ENCODE results near the gene MED14.

The MED14 gene

GRCh38 chrX:40684092-40684491 is 51.2 kb downstream of the MED14 start:
- Mint-ChIP-seq H3K36me3 (ENCODE audit: insufficient read depth) (peaks cover 37% of the 10 kb centered on the region), H3K4me1 (ENCODE audit: low read depth in 2 of 2) (peaks cover 2 to 9% of the 10 kb centered on the region in 2 donors), H3K27ac (no peak overlapping the region), H3K9me3 (no peaks in the 10 kb centered on the region), H3K4me3 (no peak overlapping the region), H3K27me3 (no peaks in the 10 kb centered on the region)
- ATAC-seq (replicated peaks) (no peak), DNase-seq (no peak)

GRCh38 chrX:40683245-40683644 is 52.1 kb downstream of the MED14 start:
- Mint-ChIP-seq H3K4me3 (no peak overlapping the region), H3K9me3 (no peaks in the 10 kb centered on the region), H3K36me3 (ENCODE audit: insufficient read depth) (peaks cover 41% of the 10 kb centered on the region), H3K27me3 (no peaks in the 10 kb centered on the region), H3K4me1 (ENCODE audit: low read depth in 2 of 2) (peaks cover 2 to 11% of the 10 kb centered on the region in 2 donors), H3K27ac (peak overlapping the region in 1 of 2 donors; percentile 69)
- ATAC-seq (replicated peaks) (no peak), DNase-seq (no peak)

GRCh38 chrX:40671126-40671525 is 64.2 kb downstream of the MED14 start:
- no peak for ATAC-seq (replicated peaks)
- Mint-ChIP-seq H3K4me3 (no peak overlapping the region), H3K27ac (no peak overlapping the region), H3K4me1 (ENCODE audit: low read depth in 2 of 2) (peaks cover 0 to 3% of the 10 kb centered on the region in 2 donors), H3K27me3 (no peaks in the 10 kb centered on the region), H3K36me3 (ENCODE audit: insufficient read depth) (peaks cover 68% of the 10 kb centered on the region), H3K9me3 (no peaks in the 10 kb centered on the region)
- no peak for DNase-seq

- Mint-ChIP-seq H3K27me3 (no peaks in the 10 kb centered on the region), H3K4me3 (peak overlapping the region in 1 of 2 donors; percentile 38), H3K27ac (peak overlapping the region; percentile 83 to 89), H3K36me3 (ENCODE audit: insufficient read depth) (peaks cover 57% of the 10 kb centered on the region), H3K9me3 (no peaks in the 10 kb centered on the region), H3K4me1 (ENCODE audit: low read depth in 2 of 2) (peaks cover 14 to 19% of the 10 kb centered on the region in 2 donors)
- ATAC-seq (replicated peaks) (no peak), DNase-seq (no peak)
Observed at GRCh38 chrX:40663880-40664630, 71.3 kb downstream of the MED14 start.

GRCh38 chrX:40663078-40663740 is 72.1 kb downstream of the MED14 start:
- H3K36me3 Mint-ChIP-seq (ENCODE audit: insufficient read depth): peaks cover 55% of the 10 kb centered on the region
- H3K4me3 Mint-ChIP-seq: peak overlapping the region; percentile 38 to 48
- no peaks in the 10 kb centered on the region for H3K27me3 Mint-ChIP-seq
- H3K9me3 Mint-ChIP-seq: no peaks in the 10 kb centered on the region
- H3K27ac Mint-ChIP-seq: peak overlapping the region; percentile 83 to 89
- ATAC-seq (replicated peaks) (peak; percentile 93), DNase-seq (peak; percentile 9 to 26 (median 20))
- peaks cover 14 to 19% of the 10 kb centered on the region in 2 donors for H3K4me1 Mint-ChIP-seq (ENCODE audit: low read depth in 2 of 2)

GRCh38 chrX:40661489-40661888 is 73.9 kb downstream of the MED14 start:
- no peaks in the 10 kb centered on the region for H3K27me3 Mint-ChIP-seq
- H3K9me3 Mint-ChIP-seq: no peaks in the 10 kb centered on the region
- DNase-seq (no peak), ATAC-seq (replicated peaks) (no peak)
- no peak overlapping the region for H3K27ac Mint-ChIP-seq
- no peak overlapping the region for H3K4me3 Mint-ChIP-seq
- peaks cover 38% of the 10 kb centered on the region for H3K36me3 Mint-ChIP-seq (ENCODE audit: insufficient read depth)
- peaks cover 14 to 19% of the 10 kb centered on the region in 2 donors for H3K4me1 Mint-ChIP-seq (ENCODE audit: low read depth in 2 of 2)

- ATAC-seq (replicated peaks) (no peak), DNase-seq (no peak)
- Mint-ChIP-seq H3K9me3 (no peaks in the 10 kb centered on the region), H3K27me3 (no peaks in the 10 kb centered on the region), H3K27ac (no peak overlapping the region), H3K4me1 (ENCODE audit: low read depth in 2 of 2) (peaks cover 14 to 19% of the 10 kb centered on the region in 2 donors), H3K4me3 (no peak overlapping the region), H3K36me3 (ENCODE audit: insufficient read depth) (peaks cover 29% of the 10 kb centered on the region)
Observed at GRCh38 chrX:40660381-40660780, 75.0 kb downstream of the MED14 start.

GRCh38 chrX:40653535-40653934 is 81.8 kb downstream of the MED14 start:
- no peaks in the 10 kb centered on the region for H3K9me3 Mint-ChIP-seq
- no peak overlapping the region for H3K27ac Mint-ChIP-seq
- no peak for ATAC-seq (replicated peaks)
- peaks cover 1 to 4% of the 10 kb centered on the region in 2 donors for H3K4me1 Mint-ChIP-seq (ENCODE audit: low read depth in 2 of 2)
- no peak overlapping the region for H3K4me3 Mint-ChIP-seq
- H3K36me3 Mint-ChIP-seq (ENCODE audit: insufficient read depth): peaks cover 25% of the 10 kb centered on the region
- H3K27me3 Mint-ChIP-seq: no peaks in the 10 kb centered on the region
- no peak for DNase-seq

- no peaks in the 10 kb centered on the region for H3K27me3 Mint-ChIP-seq
- H3K9me3 Mint-ChIP-seq: no peaks in the 10 kb centered on the region
- ATAC-seq (replicated peaks): no peak
- no peak for DNase-seq
- no peak overlapping the region for H3K4me3 Mint-ChIP-seq
- H3K36me3 Mint-ChIP-seq (ENCODE audit: insufficient read depth): peaks cover 28% of the 10 kb centered on the region
- H3K4me1 Mint-ChIP-seq (ENCODE audit: low read depth in 2 of 2): peaks cover 1 to 4% of the 10 kb centered on the region in 2 donors
- peak overlapping the region in 1 of 2 donors; percentile 16 for H3K27ac Mint-ChIP-seq
Observed at GRCh38 chrX:40652664-40653063, 82.7 kb downstream of the MED14 start.

- H3K27ac Mint-ChIP-seq: peak overlapping the region in 1 of 2 donors; percentile 88
- DNase-seq (peak; percentile 60 to 63 (median 61)), ATAC-seq (replicated peaks) (no peak)
- no peaks in the 10 kb centered on the region for H3K9me3 Mint-ChIP-seq
- H3K4me3 Mint-ChIP-seq: no peak overlapping the region
- H3K27me3 Mint-ChIP-seq: no peaks in the 10 kb centered on the region
- H3K36me3 Mint-ChIP-seq (ENCODE audit: insufficient read depth): peaks cover 36% of the 10 kb centered on the region
- H3K4me1 Mint-ChIP-seq (ENCODE audit: low read depth in 2 of 2): peaks cover 1 to 4% of the 10 kb centered on the region in 2 donors
Observed at GRCh38 chrX:40651620-40652223, 83.6 kb downstream of the MED14 start.

- Mint-ChIP-seq H3K27ac (peak within 1 kb of the TSS; percentile 93 to 95), H3K9me3 (no peaks in the 10 kb centered on the region), H3K27me3 (no peaks in the 10 kb centered on the region), H3K4me3 (peak within 1 kb of the TSS; percentile 94 to 96), H3K36me3 (ENCODE audit: insufficient read depth) (peaks cover 37% of the 10 kb centered on the region), H3K4me1 (ENCODE audit: low read depth in 2 of 2) (peaks cover 20 to 27% of the 10 kb centered on the region in 2 donors)
- peak; percentile 70 for ATAC-seq (replicated peaks)
- peak; percentile 88 to 91 (median 90) for DNase-seq
Observed at GRCh38 chrX:40647307-40648197, 87.8 kb downstream of the MED14 start, which contains the start of gene CXorf38. Gene CXorf38, minus strand, starts transcription at chrX:40647561. Its CDS starts 41 bp downstream, at chrX:40647520.

GRCh38 chrX:40646489-40647306 is 88.6 kb downstream of the MED14 start:
- Mint-ChIP-seq H3K36me3 (ENCODE audit: insufficient read depth) (peaks cover 35% of the 10 kb centered on the region), H3K4me1 (ENCODE audit: low read depth in 2 of 2) (peaks cover 28 to 33% of the 10 kb centered on the region in 2 donors)
- peak; percentile 11 for ATAC-seq (replicated peaks)

More at GRCh38 chrX:40646489-40647306, 88.6 kb downstream of the MED14 start:
- peak in 2 of 3 experiments; percentile 5 to 8 for DNase-seq
- Mint-ChIP-seq H3K27me3 (no peaks in the 10 kb centered on the region), H3K9me3 (no peaks in the 10 kb centered on the region), H3K4me3 (peak overlapping the region; percentile 94 to 96), H3K27ac (peak overlapping the region; percentile 93 to 95)

Measured in effector memory CD8-positive, alpha-beta T cell (primary cell).